WTC11 (cell line): Measurements from ENCODE around the gene ZCCHC10. TPM values are rescaled to one million over a fixed set of nuclear protein-coding genes. Genes with fewer than 3 reads are reported as not detected.

Source experiments
- ATAC-seq: fragments of 200-7000 bp; cut with Tn5 transposase; 2 replicates; pipeline ENCODE4 v1.10.0; 2021; ENCODE audit warnings: mild to moderate bottlenecking, moderate library complexity
- CTCF ChIA-PET: fragments of 300-600 bp; sonication (Branson Sonifier 250); formaldehyde crosslinking; loops from one replicate; lab custom pipeline; 2021; ENCODE audit warnings: antibody characterized with exemption; lab: Charles Lee
- POLR2A ChIA-PET: fragments of 350-600 bp; sonication (Branson Sonifier 250); formaldehyde crosslinking; loops from one replicate; lab custom pipeline; 2021; ENCODE audit warnings: antibody characterized with exemption; lab: Charles Lee
- DNase-seq: peaks from one replicate; pipeline ENCODE4 v3.0.0; 2021; ENCODE audit warnings: low spot score
- H3K27ac Mint-ChIP-seq: 2 replicates; pipeline ENCODE4 v1.8.0; 2021; ENCODE audit warnings: mixed read lengths
- H3K27me3 Mint-ChIP-seq: 2 replicates; pipeline ENCODE4 v1.8.0; 2021; ENCODE audit warnings: low read depth, mild to moderate bottlenecking, moderate library complexity, mixed read lengths
- H3K36me3 Mint-ChIP-seq: 2 replicates; pipeline ENCODE4 v1.8.0; 2021; ENCODE audit warnings: mixed read lengths
- H3K4me1 Mint-ChIP-seq: 2 replicates; pipeline ENCODE4 v1.8.0; 2022; ENCODE audit warnings: mixed read lengths
- H3K4me3 Mint-ChIP-seq: 2 replicates; pipeline ENCODE4 v1.8.0; 2021; ENCODE audit warnings: mild to moderate bottlenecking, moderate library complexity, mixed read lengths
- H3K9me3 Mint-ChIP-seq: 2 replicates; pipeline ENCODE4 v1.8.0; 2021; ENCODE audit warnings: mixed read lengths
- ATF1 ChIP-seq: sonication (generic); formaldehyde crosslinking; IDR thresholded peaks from 2 replicates; pipeline ENCODE4 v1.8.1; 2023; ENCODE audit warnings: mild to moderate bottlenecking, moderate library complexity, missing genetic modification reagents
- ERG ChIP-seq: fragments of 250-450 bp; sonication (Bioruptor Pico); IDR thresholded peaks from 2 replicates; pipeline ENCODE4 v1.8.0; 2021; ENCODE audit warnings: mild to moderate bottlenecking
- ETV6 ChIP-seq: sonication (generic); formaldehyde crosslinking; IDR thresholded peaks from 2 replicates; pipeline ENCODE4 v1.8.1; 2022; ENCODE audit warnings: mild to moderate bottlenecking, missing genetic modification reagents
- FOXJ3 ChIP-seq: sonication (generic); formaldehyde crosslinking; IDR thresholded peaks from 2 replicates; pipeline ENCODE4 v1.9.0; 2021; ENCODE audit warnings: missing genetic modification reagents, mild to moderate bottlenecking, borderline replicate concordance
- GTF2I ChIP-seq: fragments of 250-450 bp; sonication (Bioruptor Pico); conservative IDR thresholded peaks from 2 replicates; pipeline ENCODE4 v1.4.0; 2021; ENCODE audit warnings: mild to moderate bottlenecking
- HMGXB4 ChIP-seq: sonication (generic); formaldehyde crosslinking; IDR thresholded peaks from 2 replicates; pipeline ENCODE4 v1.8.1; 2023; ENCODE audit warnings: mild to moderate bottlenecking, moderate library complexity, missing genetic modification reagents
- IRF2 ChIP-seq: sonication (generic); formaldehyde crosslinking; IDR thresholded peaks from 2 replicates; pipeline ENCODE4 v1.8.0; 2022; ENCODE audit warnings: low read depth, missing genetic modification reagents, borderline replicate concordance
- OVOL2 ChIP-seq: fragments of 250-450 bp; sonication (Bioruptor Pico); IDR thresholded peaks from 2 replicates; pipeline ENCODE4 v1.9.0; 2021; ENCODE audit warnings: mild to moderate bottlenecking, borderline replicate concordance
- PREB ChIP-seq: sonication (generic); formaldehyde crosslinking; IDR thresholded peaks from 2 replicates; pipeline ENCODE4 v1.8.1; 2022; ENCODE audit warnings: mild to moderate bottlenecking, missing genetic modification reagents, moderate library complexity, borderline replicate concordance
- TCF7 ChIP-seq: sonication (generic); formaldehyde crosslinking; IDR thresholded peaks from 2 replicates; pipeline ENCODE4 v1.8.0; 2022; ENCODE audit warnings: mild to moderate bottlenecking, low read depth, missing genetic modification reagents, moderate library complexity
- TEAD4 ChIP-seq: sonication (generic); formaldehyde crosslinking; IDR thresholded peaks from 2 replicates; pipeline ENCODE4 v1.8.0; 2022; ENCODE audit warnings: mild to moderate bottlenecking, missing genetic modification reagents
- ZNF263 ChIP-seq: sonication (generic); formaldehyde crosslinking; IDR thresholded peaks from 2 replicates; pipeline ENCODE4 v1.8.1; 2022; ENCODE audit warnings: low read depth, mild to moderate bottlenecking, moderate library complexity, missing genetic modification reagents
- ZNF317 ChIP-seq: sonication (generic); formaldehyde crosslinking; IDR thresholded peaks from 2 replicates; pipeline ENCODE4 v1.8.1; 2023; ENCODE audit warnings: low read depth, mild to moderate bottlenecking, moderate library complexity, missing genetic modification reagents, borderline replicate concordance
- ZNF396 ChIP-seq: fragments of 250-450 bp; sonication (Bioruptor Pico); IDR thresholded peaks from 2 replicates; pipeline ENCODE4 v1.8.0; 2021; ENCODE audit warnings: mild to moderate bottlenecking, moderate library complexity, borderline replicate concordance
- ZNF671 ChIP-seq: fragments of 250-450 bp; sonication (Bioruptor Pico); IDR thresholded peaks from 2 replicates; pipeline ENCODE4 v1.8.0; 2021; ENCODE audit warnings: mild to moderate bottlenecking
- total RNA-seq: library from RNA; stranded (reverse); gene quantifications from 3 replicates; pipeline ENCODE4 v1.2.3, GENCODE V29; 2021
- TF ChIP-seq, protein P1 (sequence below): sonication (generic); formaldehyde crosslinking; IDR thresholded peaks from 2 replicates; pipeline ENCODE4 v1.8.0; 2022; ENCODE audit warnings: mild to moderate bottlenecking, missing genetic modification reagents
- TF ChIP-seq, protein P2 (sequence below): sonication (generic); formaldehyde crosslinking; IDR thresholded peaks from 2 replicates; pipeline ENCODE4 v1.8.0; 2022; ENCODE audit warnings: mild to moderate bottlenecking, missing genetic modification reagents
- TF ChIP-seq, protein P3 (sequence below): fragments of 250-450 bp; sonication (Bioruptor Pico); IDR thresholded peaks from 2 replicates; pipeline ENCODE4 v1.9.0; 2021; ENCODE audit warnings: mild to moderate bottlenecking, borderline replicate concordance
- TF ChIP-seq, protein P4 (sequence below): sonication (generic); formaldehyde crosslinking; IDR thresholded peaks from 2 replicates; pipeline ENCODE4 v1.8.0; 2023; ENCODE audit warnings: mild to moderate bottlenecking, missing genetic modification reagents

ZCCHC10 gene
- total RNA-seq, 1 experiment from 2014 or later = 22.9 TPM

- peaks cover 13% of the 10 kb centered on the region for H3K36me3 Mint-ChIP-seq
- H3K4me1 Mint-ChIP-seq = no peaks in the 10 kb centered on the region
- TF ChIP-seq, protein P1, sequence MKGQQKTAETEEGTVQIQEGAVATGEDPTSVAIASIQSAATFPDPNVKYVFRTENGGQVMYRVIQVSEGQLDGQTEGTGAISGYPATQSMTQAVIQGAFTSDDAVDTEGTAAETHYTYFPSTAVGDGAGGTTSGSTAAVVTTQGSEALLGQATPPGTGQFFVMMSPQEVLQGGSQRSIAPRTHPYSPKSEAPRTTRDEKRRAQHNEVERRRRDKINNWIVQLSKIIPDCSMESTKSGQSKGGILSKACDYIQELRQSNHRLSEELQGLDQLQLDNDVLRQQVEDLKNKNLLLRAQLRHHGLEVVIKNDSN = no peak
- TF ChIP-seq, protein P2, sequence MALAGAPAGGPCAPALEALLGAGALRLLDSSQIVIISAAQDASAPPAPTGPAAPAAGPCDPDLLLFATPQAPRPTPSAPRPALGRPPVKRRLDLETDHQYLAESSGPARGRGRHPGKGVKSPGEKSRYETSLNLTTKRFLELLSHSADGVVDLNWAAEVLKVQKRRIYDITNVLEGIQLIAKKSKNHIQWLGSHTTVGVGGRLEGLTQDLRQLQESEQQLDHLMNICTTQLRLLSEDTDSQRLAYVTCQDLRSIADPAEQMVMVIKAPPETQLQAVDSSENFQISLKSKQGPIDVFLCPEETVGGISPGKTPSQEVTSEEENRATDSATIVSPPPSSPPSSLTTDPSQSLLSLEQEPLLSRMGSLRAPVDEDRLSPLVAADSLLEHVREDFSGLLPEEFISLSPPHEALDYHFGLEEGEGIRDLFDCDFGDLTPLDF (CRISPR knock-in tag) = no peak
- TF ChIP-seq ETV6 (CRISPR knock-in tag) (no peak), TEAD4 (CRISPR knock-in tag) (no peak), IRF2 (no peak), FOXJ3 (no peak), OVOL2 (no peak), PREB (CRISPR knock-in tag) (no peak), ATF1 (CRISPR knock-in tag) (no peak), ERG (CRISPR knock-in tag) (no peak), ZNF396 (CRISPR knock-in tag) (no peak), ZNF671 (no peak), ZNF263 (CRISPR knock-in tag) (no peak), HMGXB4 (CRISPR knock-in tag) (no peak), GTF2I (CRISPR knock-in tag) (no peak), TCF7 (CRISPR knock-in tag) (no peak), ZNF317 (CRISPR knock-in tag) (no peak)
- TF ChIP-seq, protein P3, sequence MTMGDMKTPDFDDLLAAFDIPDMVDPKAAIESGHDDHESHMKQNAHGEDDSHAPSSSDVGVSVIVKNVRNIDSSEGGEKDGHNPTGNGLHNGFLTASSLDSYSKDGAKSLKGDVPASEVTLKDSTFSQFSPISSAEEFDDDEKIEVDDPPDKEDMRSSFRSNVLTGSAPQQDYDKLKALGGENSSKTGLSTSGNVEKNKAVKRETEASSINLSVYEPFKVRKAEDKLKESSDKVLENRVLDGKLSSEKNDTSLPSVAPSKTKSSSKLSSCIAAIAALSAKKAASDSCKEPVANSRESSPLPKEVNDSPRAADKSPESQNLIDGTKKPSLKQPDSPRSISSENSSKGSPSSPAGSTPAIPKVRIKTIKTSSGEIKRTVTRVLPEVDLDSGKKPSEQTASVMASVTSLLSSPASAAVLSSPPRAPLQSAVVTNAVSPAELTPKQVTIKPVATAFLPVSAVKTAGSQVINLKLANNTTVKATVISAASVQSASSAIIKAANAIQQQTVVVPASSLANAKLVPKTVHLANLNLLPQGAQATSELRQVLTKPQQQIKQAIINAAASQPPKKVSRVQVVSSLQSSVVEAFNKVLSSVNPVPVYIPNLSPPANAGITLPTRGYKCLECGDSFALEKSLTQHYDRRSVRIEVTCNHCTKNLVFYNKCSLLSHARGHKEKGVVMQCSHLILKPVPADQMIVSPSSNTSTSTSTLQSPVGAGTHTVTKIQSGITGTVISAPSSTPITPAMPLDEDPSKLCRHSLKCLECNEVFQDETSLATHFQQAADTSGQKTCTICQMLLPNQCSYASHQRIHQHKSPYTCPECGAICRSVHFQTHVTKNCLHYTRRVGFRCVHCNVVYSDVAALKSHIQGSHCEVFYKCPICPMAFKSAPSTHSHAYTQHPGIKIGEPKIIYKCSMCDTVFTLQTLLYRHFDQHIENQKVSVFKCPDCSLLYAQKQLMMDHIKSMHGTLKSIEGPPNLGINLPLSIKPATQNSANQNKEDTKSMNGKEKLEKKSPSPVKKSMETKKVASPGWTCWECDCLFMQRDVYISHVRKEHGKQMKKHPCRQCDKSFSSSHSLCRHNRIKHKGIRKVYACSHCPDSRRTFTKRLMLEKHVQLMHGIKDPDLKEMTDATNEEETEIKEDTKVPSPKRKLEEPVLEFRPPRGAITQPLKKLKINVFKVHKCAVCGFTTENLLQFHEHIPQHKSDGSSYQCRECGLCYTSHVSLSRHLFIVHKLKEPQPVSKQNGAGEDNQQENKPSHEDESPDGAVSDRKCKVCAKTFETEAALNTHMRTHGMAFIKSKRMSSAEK (CRISPR knock-in tag) = no peak
- TF ChIP-seq, protein P4, sequence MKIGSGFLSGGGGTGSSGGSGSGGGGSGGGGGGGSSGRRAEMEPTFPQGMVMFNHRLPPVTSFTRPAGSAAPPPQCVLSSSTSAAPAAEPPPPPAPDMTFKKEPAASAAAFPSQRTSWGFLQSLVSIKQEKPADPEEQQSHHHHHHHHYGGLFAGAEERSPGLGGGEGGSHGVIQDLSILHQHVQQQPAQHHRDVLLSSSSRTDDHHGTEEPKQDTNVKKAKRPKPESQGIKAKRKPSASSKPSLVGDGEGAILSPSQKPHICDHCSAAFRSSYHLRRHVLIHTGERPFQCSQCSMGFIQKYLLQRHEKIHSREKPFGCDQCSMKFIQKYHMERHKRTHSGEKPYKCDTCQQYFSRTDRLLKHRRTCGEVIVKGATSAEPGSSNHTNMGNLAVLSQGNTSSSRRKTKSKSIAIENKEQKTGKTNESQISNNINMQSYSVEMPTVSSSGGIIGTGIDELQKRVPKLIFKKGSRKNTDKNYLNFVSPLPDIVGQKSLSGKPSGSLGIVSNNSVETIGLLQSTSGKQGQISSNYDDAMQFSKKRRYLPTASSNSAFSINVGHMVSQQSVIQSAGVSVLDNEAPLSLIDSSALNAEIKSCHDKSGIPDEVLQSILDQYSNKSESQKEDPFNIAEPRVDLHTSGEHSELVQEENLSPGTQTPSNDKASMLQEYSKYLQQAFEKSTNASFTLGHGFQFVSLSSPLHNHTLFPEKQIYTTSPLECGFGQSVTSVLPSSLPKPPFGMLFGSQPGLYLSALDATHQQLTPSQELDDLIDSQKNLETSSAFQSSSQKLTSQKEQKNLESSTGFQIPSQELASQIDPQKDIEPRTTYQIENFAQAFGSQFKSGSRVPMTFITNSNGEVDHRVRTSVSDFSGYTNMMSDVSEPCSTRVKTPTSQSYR (CRISPR knock-in tag) = no peak
- ChIA-PET CTCF (no interaction called here), POLR2A (no interaction called here)
- no peak for DNase-seq
- no peak overlapping the region for H3K27ac Mint-ChIP-seq
- ATAC-seq = no peak
- no peak overlapping the region for H3K4me3 Mint-ChIP-seq
- peaks cover 28% of the 10 kb centered on the region for H3K9me3 Mint-ChIP-seq
- H3K27me3 Mint-ChIP-seq = no peaks in the 10 kb centered on the region; the same call in 1 of the 2 replicates
Observed at GRCh38 chr5:132981288-132981687, 45.1 kb downstream of the ZCCHC10 start.
